CD4-positive, CD25-positive, alpha-beta regulatory T cell (primary cell): ENCODE results near the gene NARF. TPM values are rescaled to one million over a fixed set of nuclear protein-coding genes. Genes with fewer than 3 reads are reported as not detected.
A peak's percentile ranks its signal among the peaks of the same experiment; 100 is the strongest.

Source experiments
- ATAC-seq, 2 donors: fragments of 150-1000 bp; cut with Tn5 transposase; one replicate each; pipeline ENCODE4 v1.10.0; 2021; ENCODE audit warnings: low read depth in 2 of 2, moderate number of reproducible peaks in 2 of 2, moderate library complexity in 1 of 2
- DNase-seq, 3 donors: peaks; one replicate each; pipeline versions ENCODE4 v3.0.0 to v3.0.0-alpha.2; 2012 to 2022; ENCODE audit warnings: mixed read lengths in 1 of 3
- H3K27ac ChIP-seq: one replicate; pipeline ENCODE4 v1.7.0; 2013; ENCODE audit warnings: mild to moderate bottlenecking, low read length; ENCODE audit not compliant: insufficient read depth, poor library complexity, severe bottlenecking
- H3K27me3 ChIP-seq: one replicate; pipeline ENCODE4 v1.7.0; 2013; ENCODE audit warnings: low read length; ENCODE audit not compliant: control insufficient read depth, insufficient read depth
- H3K36me3 ChIP-seq: one replicate; pipeline ENCODE4 v1.7.0; 2013; ENCODE audit warnings: mild to moderate bottlenecking, low read length, moderate library complexity; ENCODE audit not compliant: control insufficient read depth, insufficient read depth
- H3K4me1 ChIP-seq: 2 replicates; pipeline ENCODE4 v1.7.0; 2013; ENCODE audit warnings: mild to moderate bottlenecking, low read length; ENCODE audit not compliant: insufficient read depth, control insufficient read depth, poor library complexity, severe bottlenecking
- H3K4me3 ChIP-seq: one replicate; pipeline ENCODE4 v1.7.0; 2013; ENCODE audit warnings: low read depth, mild to moderate bottlenecking, low read length, moderate library complexity
- H3K9me3 ChIP-seq, 2 experiments: 1 replicate in 1 of 2; 2 replicates in 1 of 2; pipeline ENCODE4 v1.7.0; 2013; ENCODE audit warnings: low read length in 2 of 2, mild to moderate bottlenecking in 1 of 2, moderate library complexity in 1 of 2; ENCODE audit not compliant: control insufficient read depth in 2 of 2
- H3K27ac Mint-ChIP-seq, 3 donors: one replicate each; pipeline ENCODE4 v1.8.0; 2020 to 2022; ENCODE audit warnings: mild to moderate bottlenecking in 3 of 3, mixed read lengths in 3 of 3, moderate library complexity in 2 of 3
- H3K27me3 Mint-ChIP-seq: one replicate; pipeline ENCODE4 v1.8.0; 2022; ENCODE audit warnings: mild to moderate bottlenecking, mixed read lengths
- H3K36me3 Mint-ChIP-seq: one replicate; pipeline ENCODE4 v1.8.0; 2020; ENCODE audit warnings: mixed read lengths
- H3K4me1 Mint-ChIP-seq, 4 donors: one replicate each; pipeline ENCODE4 v1.8.0; 2020 to 2022; ENCODE audit warnings: mixed read lengths in 4 of 4, mild to moderate bottlenecking in 1 of 4
- H3K4me3 Mint-ChIP-seq, 4 donors: one replicate each; pipeline ENCODE4 v1.8.0; 2020 to 2022; ENCODE audit warnings: mild to moderate bottlenecking in 4 of 4, mixed read lengths in 4 of 4, moderate library complexity in 3 of 4
- H3K9me3 Mint-ChIP-seq, 7 donors: one replicate each; pipeline ENCODE4 v1.8.0; 2020 to 2022; ENCODE audit warnings: mixed read lengths in 7 of 7, mild to moderate bottlenecking in 3 of 7, moderate library complexity in 2 of 7
- polyA plus RNA-seq, 4 donors: library from polyadenylated mRNA; unstranded; fragments of 300-500 nt; fragmentation: Illumina TruSeq; gene quantifications; one replicate each; pipeline ENCODE4 v1.2.3, GENCODE V29; 2021
- total RNA-seq: library from RNA; stranded (reverse); gene quantifications from one replicate; pipeline ENCODE4 v1.2.3, GENCODE V29; 2022

The NARF gene
- total and polyA plus RNA-seq, 5 donors from 2014 or later, result 93.2 to 141 (median 112) TPM

GRCh38 chr17:82470065-82470464 lies 11.5 kb downstream of the NARF start:
- H3K36me3 ChIP-seq, result peaks cover 62% of the 10 kb centered on the region

GRCh38 chr17:82474223-82475010 lies 15.9 kb downstream of the NARF start:
- peaks cover 24% of the 10 kb centered on the region for H3K36me3 Mint-ChIP-seq
- peak overlapping the region in 1 of 3 donors; percentile 4 for H3K27ac Mint-ChIP-seq
- Histone ChIP-seq H3K36me3 (peaks cover 47% of the 10 kb centered on the region), H3K4me1 (no peaks in the 10 kb centered on the region), H3K4me3 (no peak overlapping the region), H3K27me3 (no peaks in the 10 kb centered on the region), H3K9me3 (no peaks in the 10 kb centered on the region), H3K27ac (no peak overlapping the region)
- no peak overlapping the region for H3K4me3 Mint-ChIP-seq
- no peak for ATAC-seq
- no peak for DNase-seq
- H3K9me3 Mint-ChIP-seq, result no peaks in the 10 kb centered on the region
- peaks cover 0 to 7% (median 3%) of the 10 kb centered on the region in 4 donors for H3K4me1 Mint-ChIP-seq
- no peaks in the 10 kb centered on the region for H3K27me3 Mint-ChIP-seq

More at GRCh38 chr17:82470065-82470464, 11.5 kb downstream of the NARF start:
- Mint-ChIP-seq H3K36me3 (peaks cover 40% of the 10 kb centered on the region), H3K27me3 (no peaks in the 10 kb centered on the region), H3K4me1 (peaks cover 5 to 11% (median 7%) of the 10 kb centered on the region in 4 donors), H3K4me3 (no peak overlapping the region), H3K9me3 (no peaks in the 10 kb centered on the region), H3K27ac (no peak overlapping the region)
- DNase-seq, result no peak
- Histone ChIP-seq H3K27ac (no peak overlapping the region), H3K27me3 (no peaks in the 10 kb centered on the region), H3K9me3 (no peaks in the 10 kb centered on the region), H3K4me1 (no peaks in the 10 kb centered on the region), H3K4me3 (no peak overlapping the region)
- no peak for ATAC-seq

GRCh38 chr17:82475458-82475857 lies 16.9 kb downstream of the NARF start:
- H3K4me3 ChIP-seq, result no peak overlapping the region
- H3K27ac ChIP-seq, result no peak overlapping the region
- Mint-ChIP-seq H3K27ac (no peak overlapping the region), H3K9me3 (no peaks in the 10 kb centered on the region), H3K27me3 (no peaks in the 10 kb centered on the region), H3K4me3 (no peak overlapping the region), H3K4me1 (peaks cover 0 to 7% (median 2%) of the 10 kb centered on the region in 4 donors), H3K36me3 (peaks cover 20% of the 10 kb centered on the region)
- no peaks in the 10 kb centered on the region for H3K27me3 ChIP-seq
- no peaks in the 10 kb centered on the region for H3K4me1 ChIP-seq
- H3K9me3 ChIP-seq, result no peaks in the 10 kb centered on the region
- DNase-seq, result no peak
- H3K36me3 ChIP-seq, result peaks cover 52% of the 10 kb centered on the region
- no peak for ATAC-seq

- Mint-ChIP-seq H3K27me3 (no peaks in the 10 kb centered on the region), H3K4me3 (no peak overlapping the region), H3K27ac (no peak overlapping the region), H3K36me3 (peaks cover 24% of the 10 kb centered on the region), H3K4me1 (peaks cover 0 to 5% (median 2%) of the 10 kb centered on the region in 4 donors), H3K9me3 (no peaks in the 10 kb centered on the region)
- ATAC-seq (no peak), DNase-seq (no peak)
- Histone ChIP-seq H3K36me3 (peaks cover 62% of the 10 kb centered on the region), H3K4me3 (no peak overlapping the region), H3K27ac (no peak overlapping the region), H3K4me1 (no peaks in the 10 kb centered on the region), H3K27me3 (no peaks in the 10 kb centered on the region), H3K9me3 (no peaks in the 10 kb centered on the region)
Measured at GRCh38 chr17:82477934-82478333, 19.4 kb downstream of the NARF start.

- H3K4me1 Mint-ChIP-seq, result peaks cover 0 to 5% (median under 1%) of the 10 kb centered on the region in 4 donors
- H3K27ac Mint-ChIP-seq, result no peak overlapping the region
- H3K4me3 Mint-ChIP-seq, result peak overlapping the region in 1 of 4 donors; percentile 32
- Histone ChIP-seq H3K9me3 (no peaks in the 10 kb centered on the region), H3K36me3 (peaks cover 70% of the 10 kb centered on the region), H3K4me1 (no peaks in the 10 kb centered on the region), H3K27ac (no peak overlapping the region), H3K4me3 (no peak overlapping the region), H3K27me3 (no peaks in the 10 kb centered on the region)
- no peak for DNase-seq
- peaks cover 23% of the 10 kb centered on the region for H3K36me3 Mint-ChIP-seq
- no peaks in the 10 kb centered on the region for H3K27me3 Mint-ChIP-seq
- ATAC-seq, result no peak
- H3K9me3 Mint-ChIP-seq, result no peaks in the 10 kb centered on the region
Measured at GRCh38 chr17:82479602-82480001, 21.1 kb downstream of the NARF start.

GRCh38 chr17:82480318-82480717 lies 21.8 kb downstream of the NARF start:
- Histone ChIP-seq H3K36me3 (peaks cover 70% of the 10 kb centered on the region), H3K27me3 (no peaks in the 10 kb centered on the region), H3K27ac (no peak overlapping the region), H3K9me3 (no peaks in the 10 kb centered on the region), H3K4me1 (no peaks in the 10 kb centered on the region), H3K4me3 (no peak overlapping the region)
- H3K4me1 Mint-ChIP-seq, result peaks cover 0 to 5% (median under 1%) of the 10 kb centered on the region in 4 donors
- H3K4me3 Mint-ChIP-seq, result no peak overlapping the region
- no peaks in the 10 kb centered on the region for H3K27me3 Mint-ChIP-seq
- no peak overlapping the region for H3K27ac Mint-ChIP-seq
- no peak for DNase-seq
- H3K36me3 Mint-ChIP-seq, result peaks cover 21% of the 10 kb centered on the region
- no peaks in the 10 kb centered on the region for H3K9me3 Mint-ChIP-seq
- ATAC-seq, result no peak

GRCh38 chr17:82483204-82483660 lies 24.7 kb downstream of the NARF start:
- Mint-ChIP-seq H3K27ac (peak overlapping the region in 1 of 3 donors; percentile 5), H3K9me3 (no peaks in the 10 kb centered on the region), H3K27me3 (no peaks in the 10 kb centered on the region), H3K36me3 (peaks cover 28% of the 10 kb centered on the region), H3K4me3 (no peak overlapping the region), H3K4me1 (peaks cover 0 to 17% (median 4%) of the 10 kb centered on the region in 4 donors)
- no peak for DNase-seq
- peaks cover 82% of the 10 kb centered on the region for H3K36me3 ChIP-seq
- no peaks in the 10 kb centered on the region for H3K9me3 ChIP-seq
- H3K27ac ChIP-seq, result no peak overlapping the region
- no peak overlapping the region for H3K4me3 ChIP-seq
- no peak for ATAC-seq
- no peaks in the 10 kb centered on the region for H3K27me3 ChIP-seq
- peaks cover 9% of the 10 kb centered on the region for H3K4me1 ChIP-seq

- Mint-ChIP-seq H3K4me3 (no peak overlapping the region), H3K4me1 (peaks cover 0 to 17% (median 4%) of the 10 kb centered on the region in 4 donors), H3K27ac (no peak overlapping the region), H3K27me3 (no peaks in the 10 kb centered on the region), H3K9me3 (no peaks in the 10 kb centered on the region), H3K36me3 (peaks cover 28% of the 10 kb centered on the region)
- Histone ChIP-seq H3K27me3 (no peaks in the 10 kb centered on the region), H3K36me3 (peaks cover 77% of the 10 kb centered on the region), H3K27ac (no peak overlapping the region), H3K9me3 (no peaks in the 10 kb centered on the region), H3K4me1 (peaks cover 9% of the 10 kb centered on the region), H3K4me3 (no peak overlapping the region)
- DNase-seq (no peak), ATAC-seq (no peak)
Measured at GRCh38 chr17:82483836-82484235, 25.3 kb downstream of the NARF start.
